Activated T-cell treated with anti-CD3 and anti-CD28 coated beads, Interleukin-2, amount 50 U/mL, for 24 hours (primary cell): ENCODE measurements around the gene CDK9.
"Not testable (repeated sequence)": the region's sequence is repeated elsewhere in the genome, so short reads cannot be mapped to it uniquely, and the experiment has no call there.

Source experiments
- DNase-seq: peaks from one replicate; pipeline ENCODE4 v3.0.0-alpha.2; 2020
- H3K27ac Mint-ChIP-seq: 2 replicates; pipeline ENCODE4 v1.8.0; 2020; ENCODE audit warnings: mild to moderate bottlenecking, mixed read lengths
- H3K27me3 Mint-ChIP-seq: 2 replicates; pipeline ENCODE4 v1.8.0; 2020; ENCODE audit warnings: mixed read lengths
- H3K36me3 Mint-ChIP-seq: 2 replicates; pipeline ENCODE4 v1.8.0; 2020; ENCODE audit warnings: low read depth, mixed read lengths
- H3K4me1 Mint-ChIP-seq: 2 replicates; pipeline ENCODE4 v1.8.0; 2020; ENCODE audit warnings: low read depth, mixed read lengths
- H3K4me3 Mint-ChIP-seq: 2 replicates; pipeline ENCODE4 v1.8.0; 2020; ENCODE audit warnings: mild to moderate bottlenecking, moderate library complexity, mixed read lengths
- H3K9me3 Mint-ChIP-seq: 2 replicates; pipeline ENCODE4 v1.8.0; 2020; ENCODE audit warnings: mixed read lengths

Gene CDK9

DNA sequence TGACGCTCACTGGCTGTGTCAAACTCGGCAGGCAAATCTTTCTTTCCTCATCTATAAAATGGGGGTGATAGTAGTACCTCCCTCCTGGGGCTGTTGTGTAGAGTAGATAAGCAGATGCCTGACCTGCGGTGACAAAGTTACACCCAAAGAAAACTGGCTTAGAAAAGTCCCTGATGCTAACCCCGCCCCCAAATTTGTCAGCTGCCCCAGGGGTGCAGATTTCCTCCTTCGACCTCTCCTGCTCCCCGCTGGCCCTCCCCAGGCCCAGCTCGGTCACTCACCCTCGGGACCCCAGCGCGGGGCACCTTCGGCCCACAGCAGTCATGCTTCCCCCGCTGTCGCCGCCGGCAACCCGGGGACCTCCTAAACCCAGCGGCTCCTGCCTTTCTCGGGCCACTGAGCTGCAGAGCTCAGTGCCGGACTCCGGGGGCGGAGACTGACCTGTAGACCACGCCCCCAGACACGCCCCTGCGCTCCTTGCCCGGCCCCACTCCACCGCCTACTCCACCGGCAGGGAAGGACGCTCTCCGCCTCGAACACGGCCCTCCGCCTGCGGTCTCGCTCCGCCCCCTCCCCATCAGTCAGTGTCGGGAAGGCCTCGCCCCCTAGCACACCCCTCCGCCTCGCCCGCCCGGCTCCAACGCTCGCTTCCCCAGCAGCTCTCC, 14.8 kb upstream of the CDK9 start:
- H3K9me3 Mint-ChIP-seq: no peaks in the 10 kb centered on the region
- H3K4me3 Mint-ChIP-seq: peak overlapping the region; percentile 89
- H3K27me3 Mint-ChIP-seq: no peaks in the 10 kb centered on the region
- peaks cover 70% of the 10 kb centered on the region for H3K4me1 Mint-ChIP-seq
- DNase-seq: peak; percentile 98
- H3K27ac Mint-ChIP-seq: peak overlapping the region; percentile 93
- H3K36me3 Mint-ChIP-seq: peaks cover 48% of the 10 kb centered on the region

DNA sequence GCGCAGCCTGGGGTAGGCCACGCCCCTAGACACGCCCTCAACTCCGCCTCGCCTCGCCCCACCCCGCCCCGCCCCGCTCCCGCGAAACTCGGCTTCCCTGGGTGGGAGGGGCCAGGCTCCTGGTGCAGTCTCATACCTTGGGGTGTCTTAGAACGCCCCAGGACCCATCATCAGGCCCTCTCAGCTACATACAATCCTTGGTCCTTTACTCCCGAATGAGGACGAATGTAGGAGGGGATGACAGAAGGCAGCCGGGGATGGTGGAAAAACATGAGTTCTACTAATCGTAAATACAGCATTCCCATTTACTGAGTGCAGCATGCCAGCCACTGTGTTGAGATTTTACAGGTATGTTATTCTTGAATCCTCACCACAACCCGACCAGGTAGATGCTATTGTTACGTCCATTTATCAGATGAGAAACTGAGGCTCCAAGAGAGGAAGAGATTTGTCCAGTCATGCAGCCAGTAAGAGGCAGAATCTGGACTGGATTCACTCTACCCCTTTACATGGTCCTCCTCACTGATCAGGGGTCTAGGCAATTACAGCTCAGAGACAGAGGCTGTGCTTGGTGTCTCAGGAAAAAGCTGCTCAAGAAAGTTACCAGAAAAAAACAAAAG, 14.2 kb upstream of the CDK9 start:
- H3K4me1 Mint-ChIP-seq: peaks cover 72% of the 10 kb centered on the region
- DNase-seq: no peak
- peak overlapping the region; percentile 93 for H3K27ac Mint-ChIP-seq
- H3K36me3 Mint-ChIP-seq: peaks cover 48% of the 10 kb centered on the region
- H3K9me3 Mint-ChIP-seq: no peaks in the 10 kb centered on the region
- H3K27me3 Mint-ChIP-seq: no peaks in the 10 kb centered on the region
- H3K4me3 Mint-ChIP-seq: peak overlapping the region; percentile 89

DNA sequence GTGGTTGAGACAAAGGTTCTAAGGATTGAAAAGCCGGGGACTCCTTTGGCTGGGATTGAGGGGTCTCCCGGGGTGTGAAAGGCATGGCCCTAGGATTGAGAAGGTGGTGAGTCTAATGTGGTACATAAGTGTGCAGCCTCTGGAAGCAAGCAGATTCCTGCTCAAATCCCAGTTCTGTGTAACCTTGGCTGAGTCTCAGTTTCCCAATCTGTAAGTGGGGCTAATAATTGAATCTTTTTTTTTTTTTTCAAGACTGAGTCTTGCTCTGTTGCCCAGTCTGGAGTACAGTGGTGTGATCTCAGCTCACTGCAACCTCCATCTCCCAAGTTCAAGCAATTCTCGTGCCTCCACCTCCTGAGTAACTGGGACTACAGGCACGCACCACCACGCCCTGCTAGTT, 13.2 kb upstream of the CDK9 start:
- no peaks in the 10 kb centered on the region for H3K9me3 Mint-ChIP-seq
- H3K4me1 Mint-ChIP-seq: peaks cover 70% of the 10 kb centered on the region
- H3K27me3 Mint-ChIP-seq: no peaks in the 10 kb centered on the region
- H3K36me3 Mint-ChIP-seq: peaks cover 49% of the 10 kb centered on the region
- H3K4me3 Mint-ChIP-seq: no peak overlapping the region
- DNase-seq: no peak
- peak overlapping the region; percentile 33 for H3K27ac Mint-ChIP-seq

DNA sequence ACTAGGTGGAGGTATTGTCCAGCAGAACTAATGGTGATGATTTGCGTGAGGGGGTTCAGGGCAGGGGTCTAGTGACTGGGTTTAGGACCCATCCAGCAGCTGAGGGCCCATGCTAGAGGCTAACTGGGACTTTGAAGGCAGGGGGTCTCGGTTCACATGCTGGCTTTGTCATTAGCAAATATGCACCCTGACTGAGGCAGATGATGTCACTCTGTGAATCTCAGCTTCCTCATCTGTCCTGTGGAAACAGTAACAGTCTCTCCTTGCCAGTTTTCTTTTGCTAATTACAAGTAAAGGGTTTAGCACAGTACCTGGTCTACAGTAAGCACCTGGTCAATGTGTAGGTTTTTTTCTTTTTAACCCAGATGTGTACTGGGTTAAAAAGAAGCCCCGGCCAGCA, 12.6 kb upstream of the CDK9 start:
- Mint-ChIP-seq H3K36me3 (peaks cover 46% of the 10 kb centered on the region), H3K4me1 (peaks cover 66% of the 10 kb centered on the region), H3K27me3 (no peaks in the 10 kb centered on the region)

DNA sequence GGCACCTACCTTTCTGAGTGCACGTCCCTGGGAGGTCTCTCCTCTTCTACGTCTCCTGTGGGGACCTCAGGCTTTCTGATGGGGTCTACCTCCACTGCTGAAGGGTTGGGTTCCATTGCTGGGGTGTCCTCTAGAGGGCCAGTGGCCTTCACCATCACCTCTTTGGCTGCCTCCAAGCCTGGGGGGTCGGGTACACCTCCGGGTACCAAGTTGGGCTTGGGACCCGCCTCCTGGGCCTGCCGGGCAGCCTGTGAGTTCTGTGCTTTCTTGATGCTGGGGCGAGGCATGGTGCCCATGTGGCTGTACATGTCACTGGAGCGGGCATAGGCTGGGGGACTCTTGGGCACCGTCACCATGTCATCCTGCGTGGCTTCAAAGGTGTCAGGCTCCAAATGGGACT, 11.9 kb upstream of the CDK9 start:
- Mint-ChIP-seq H3K4me1 (peaks cover 65% of the 10 kb centered on the region), H3K4me3 (no peak overlapping the region), H3K9me3 (no peaks in the 10 kb centered on the region), H3K36me3 (peaks cover 43% of the 10 kb centered on the region), H3K27me3 (no peaks in the 10 kb centered on the region), H3K27ac (peak overlapping the region; percentile 63)
- DNase-seq: no peak

More for the DNA sequence above, 12.6 kb upstream of the CDK9 start:
- Mint-ChIP-seq H3K9me3 (no peaks in the 10 kb centered on the region), H3K27ac (no peak overlapping the region), H3K4me3 (no peak overlapping the region)
- DNase-seq: no peak

DNA sequence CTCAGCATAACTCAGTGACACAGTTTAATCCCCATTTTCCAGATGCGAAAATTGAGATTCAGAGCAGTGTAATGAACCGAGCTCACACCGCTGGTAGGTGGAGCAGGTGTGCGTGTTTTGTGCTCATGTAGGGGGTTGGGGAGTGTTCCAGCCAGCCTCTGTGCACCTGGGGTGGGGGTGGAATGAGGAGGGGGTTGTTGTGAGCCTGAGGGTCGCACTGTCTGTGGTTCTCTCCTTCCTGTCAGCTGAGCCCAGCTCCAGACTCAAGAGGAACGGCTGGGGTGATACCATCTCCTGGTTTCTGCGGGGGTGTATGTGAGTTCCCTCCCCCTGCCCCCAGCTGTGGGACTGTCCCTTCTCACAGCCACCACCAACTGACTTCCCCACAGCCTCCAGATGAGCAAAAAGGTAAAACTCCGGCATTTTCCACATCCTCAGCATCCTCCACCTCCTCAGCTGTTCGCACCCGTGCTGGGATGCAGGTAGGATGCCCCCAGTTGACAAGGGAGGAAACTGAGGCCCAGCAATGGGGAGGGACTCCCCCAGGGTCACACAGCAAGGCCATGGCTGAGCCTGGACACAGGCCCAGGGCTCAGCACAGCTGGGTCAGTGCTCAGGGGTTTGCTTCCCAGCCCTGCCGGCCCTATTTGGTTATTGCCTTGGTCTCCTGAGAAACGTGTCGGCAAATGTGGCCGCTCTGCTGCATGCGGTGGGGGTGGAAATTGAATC, 9.5 kb upstream of the CDK9 start:
- Mint-ChIP-seq H3K4me1 (peaks cover 63% of the 10 kb centered on the region), H3K4me3 (peak overlapping the region; percentile 90), H3K36me3 (peaks cover 38% of the 10 kb centered on the region), H3K9me3 (no peaks in the 10 kb centered on the region), H3K27me3 (no peaks in the 10 kb centered on the region), H3K27ac (peak overlapping the region; percentile 97)
- peak; percentile 79 for DNase-seq

DNA sequence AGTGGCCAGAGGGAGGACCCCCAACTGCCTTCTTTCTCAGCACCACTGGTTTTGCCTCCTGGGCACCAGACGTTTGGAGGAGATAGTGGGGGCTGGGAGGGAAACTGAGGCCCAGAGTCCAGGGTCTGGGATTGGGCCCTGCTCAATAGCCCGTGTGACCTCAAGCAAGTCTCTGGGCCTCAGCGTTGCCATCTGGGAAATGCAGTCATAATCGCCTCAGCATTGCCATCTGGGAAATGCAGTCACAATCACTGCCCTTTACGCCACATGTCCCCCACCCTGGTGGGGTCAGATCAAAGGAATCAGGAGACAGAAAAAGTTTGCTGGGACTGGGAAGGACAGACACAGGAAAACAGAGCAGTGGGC, 8.9 kb upstream of the CDK9 start:
- peaks cover 35% of the 10 kb centered on the region for H3K36me3 Mint-ChIP-seq
- peak overlapping the region; percentile 90 for H3K4me3 Mint-ChIP-seq
- H3K27ac Mint-ChIP-seq: peak overlapping the region; percentile 97
- H3K4me1 Mint-ChIP-seq: peaks cover 64% of the 10 kb centered on the region
- DNase-seq: no peak
- no peaks in the 10 kb centered on the region for H3K27me3 Mint-ChIP-seq
- no peaks in the 10 kb centered on the region for H3K9me3 Mint-ChIP-seq

DNA sequence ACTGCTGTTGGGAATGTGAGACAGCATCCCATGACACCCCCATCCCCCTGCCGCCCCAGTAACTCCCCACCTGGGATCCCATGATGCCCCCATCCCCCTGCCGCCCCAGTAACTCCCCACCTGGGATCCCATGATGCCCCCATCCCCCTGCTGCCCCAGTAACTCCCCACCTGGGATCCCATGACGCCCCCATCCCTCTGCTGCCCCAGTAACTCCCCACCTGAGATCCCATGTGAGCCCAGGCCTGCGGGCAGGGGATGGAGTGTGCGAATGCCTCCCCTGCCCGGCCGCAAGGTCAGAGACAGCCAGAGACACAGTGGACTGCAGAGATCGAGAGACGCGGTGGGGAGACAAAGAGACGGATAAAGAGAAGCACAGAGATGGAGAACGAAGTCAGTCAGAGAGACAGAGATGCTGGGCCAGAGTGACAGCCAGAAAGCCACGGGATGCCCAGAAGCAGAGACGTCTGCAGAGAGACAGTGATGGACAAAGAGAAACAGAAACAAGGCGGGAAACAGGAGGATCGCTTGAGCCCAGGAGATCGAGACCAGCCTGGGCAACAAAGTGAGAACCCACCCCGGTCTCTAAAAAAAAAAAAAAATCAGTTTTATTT, 8.4 kb upstream of the CDK9 start:
- peak overlapping the region; percentile 97 for H3K27ac Mint-ChIP-seq
- H3K4me3 Mint-ChIP-seq: peak overlapping the region; percentile 90
- no peaks in the 10 kb centered on the region for H3K9me3 Mint-ChIP-seq
- H3K36me3 Mint-ChIP-seq: peaks cover 33% of the 10 kb centered on the region
- no peak for DNase-seq
- peaks cover 67% of the 10 kb centered on the region for H3K4me1 Mint-ChIP-seq
- no peaks in the 10 kb centered on the region for H3K27me3 Mint-ChIP-seq

DNA sequence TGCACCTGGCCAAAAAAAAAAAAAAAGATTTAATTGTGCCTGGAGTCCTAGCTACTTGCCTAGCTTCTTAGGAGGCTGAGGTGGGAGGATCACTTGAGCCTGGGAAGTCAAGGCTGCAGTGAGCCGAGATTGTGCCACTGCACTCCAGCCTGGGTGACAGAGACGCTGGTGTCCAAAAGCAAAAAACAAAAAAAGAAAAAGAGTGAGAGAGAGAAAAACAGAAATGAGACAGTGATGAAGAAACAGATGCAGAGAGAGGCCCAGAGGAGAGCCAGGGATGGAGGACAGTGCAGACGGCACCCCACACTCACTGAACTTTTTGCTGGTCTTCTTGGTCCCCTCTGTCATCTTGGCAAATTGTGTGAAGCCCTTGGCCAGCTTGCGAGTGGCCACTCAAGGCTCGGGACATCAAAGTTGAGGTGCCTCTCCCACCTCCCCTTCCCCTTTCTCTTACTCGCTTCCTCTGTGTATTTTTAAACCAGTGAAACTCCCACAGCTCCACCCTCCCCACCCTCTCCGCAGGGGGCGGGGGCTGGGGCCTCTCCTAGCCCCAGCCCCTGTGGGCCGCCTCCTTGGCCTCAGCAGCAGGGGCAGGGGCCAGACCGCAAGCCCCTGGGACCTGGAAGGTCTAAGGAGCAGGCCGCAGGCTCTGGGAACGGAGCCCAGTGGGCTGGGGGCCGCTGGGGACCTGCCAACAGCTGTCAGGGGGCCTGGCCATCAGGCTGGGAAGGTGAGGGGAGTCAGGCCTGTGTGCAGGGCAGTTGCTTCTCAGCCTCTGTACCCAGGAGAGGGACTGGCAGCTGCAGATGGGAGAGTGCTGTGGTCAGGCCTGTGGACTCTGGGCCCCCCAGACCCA, 7.3 kb upstream of the CDK9 start, which contains the start of gene SH2D3C:
Gene SH2D3C, minus strand, starts transcription at position 387 of the 856 bp plus-strand sequence. Its CDS starts 39 bp downstream, at position 348.
- DNase-seq: peak; percentile 74
- H3K27me3 Mint-ChIP-seq: no peaks in the 10 kb centered on the region
- peak within 1 kb of the TSS; percentile 97 for H3K27ac Mint-ChIP-seq
- peaks cover 72% of the 10 kb centered on the region for H3K4me1 Mint-ChIP-seq
- no peaks in the 10 kb centered on the region for H3K9me3 Mint-ChIP-seq
- H3K4me3 Mint-ChIP-seq: peak within 1 kb of the TSS; percentile 90
- H3K36me3 Mint-ChIP-seq: peaks cover 23% of the 10 kb centered on the region

DNA sequence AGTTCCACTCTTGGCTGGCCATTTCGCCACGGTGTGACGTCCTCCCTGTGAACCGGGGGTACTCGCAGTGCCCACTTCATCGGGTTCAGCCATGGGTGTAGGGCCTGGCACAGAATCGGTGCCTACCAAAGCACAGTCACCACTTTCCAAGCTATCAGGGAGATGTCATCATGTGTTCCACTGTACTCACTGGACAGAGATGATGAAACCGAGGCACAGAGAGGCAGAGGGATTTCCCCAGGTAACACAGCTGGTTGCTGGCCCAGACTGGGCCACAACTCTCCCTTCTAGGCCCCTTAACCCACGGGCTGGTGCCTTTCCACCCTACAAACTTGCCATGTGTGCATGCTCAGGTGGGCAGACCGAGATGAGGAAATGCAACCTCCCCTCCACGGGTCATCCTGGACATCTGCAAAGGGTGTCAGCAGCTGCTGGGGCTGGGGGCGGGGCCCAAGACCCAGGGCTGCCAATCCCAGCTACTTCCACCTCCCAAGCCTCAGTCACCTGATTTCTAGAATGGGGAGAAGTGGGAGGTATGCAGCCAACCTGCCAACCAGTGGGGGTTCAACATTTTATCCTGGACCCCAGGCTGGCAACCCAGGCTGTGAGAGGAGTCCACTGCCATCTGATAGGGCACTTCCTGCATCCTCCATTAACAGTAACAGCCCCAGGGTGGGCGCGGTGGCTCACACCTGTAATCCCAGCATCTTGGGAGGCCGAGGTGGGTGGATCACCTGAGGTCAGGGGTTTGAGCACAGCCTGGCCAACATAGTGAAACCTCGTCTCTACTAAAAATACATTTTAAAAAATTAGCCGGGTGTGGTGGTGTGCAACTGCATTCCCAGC, 6.5 kb upstream of the CDK9 start:
- peak overlapping the region; percentile 90 for H3K4me3 Mint-ChIP-seq
- no peaks in the 10 kb centered on the region for H3K9me3 Mint-ChIP-seq
- no peaks in the 10 kb centered on the region for H3K27me3 Mint-ChIP-seq
- H3K4me1 Mint-ChIP-seq: peaks cover 75% of the 10 kb centered on the region
- H3K36me3 Mint-ChIP-seq: peaks cover 17% of the 10 kb centered on the region
- H3K27ac Mint-ChIP-seq: peak overlapping the region; percentile 97
- peak; percentile 74 for DNase-seq

DNA sequence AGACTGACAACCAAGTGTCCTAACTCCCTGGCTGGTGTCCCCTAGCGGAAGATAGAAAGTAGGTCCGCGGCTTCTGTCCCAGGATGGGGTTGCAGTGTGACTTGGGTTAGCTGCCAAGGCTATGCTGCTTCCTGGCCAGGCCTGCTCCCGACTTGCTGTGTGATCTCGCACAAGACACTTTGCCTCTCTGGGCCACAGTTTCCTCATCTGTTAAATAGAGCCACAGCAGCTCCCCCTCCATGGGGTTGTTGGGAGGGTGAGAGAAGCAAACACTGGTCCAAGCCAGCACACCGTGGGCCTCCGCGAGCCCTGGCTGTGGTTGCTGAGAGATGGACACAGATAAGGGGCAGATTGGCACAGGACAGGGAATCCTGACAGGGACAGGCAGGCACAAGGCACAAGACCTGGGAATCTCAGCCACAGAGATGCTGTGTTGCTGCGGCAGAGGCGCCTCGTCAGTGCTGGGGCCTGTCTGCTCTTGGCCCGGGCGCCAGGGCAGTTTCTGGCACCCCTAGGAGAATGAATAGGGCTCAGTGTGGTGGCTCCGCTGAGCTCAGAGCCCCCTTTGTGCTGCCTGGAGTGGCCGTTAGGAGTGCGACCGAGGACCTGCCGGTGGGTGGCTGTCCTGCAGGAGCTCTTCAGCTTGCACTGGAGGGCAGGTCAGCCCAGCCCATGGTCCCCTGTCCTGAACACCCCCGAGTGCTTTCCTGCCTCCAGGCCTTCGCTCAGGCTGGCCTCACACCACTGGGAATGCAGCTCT, 5.5 kb upstream of the CDK9 start:
- H3K9me3 Mint-ChIP-seq: no peaks in the 10 kb centered on the region
- no peak for DNase-seq
- peaks cover 15% of the 10 kb centered on the region for H3K36me3 Mint-ChIP-seq
- H3K27me3 Mint-ChIP-seq: no peaks in the 10 kb centered on the region
- peak overlapping the region; percentile 48 for H3K4me3 Mint-ChIP-seq
- peaks cover 77% of the 10 kb centered on the region for H3K4me1 Mint-ChIP-seq
- peak overlapping the region; percentile 97 for H3K27ac Mint-ChIP-seq

DNA sequence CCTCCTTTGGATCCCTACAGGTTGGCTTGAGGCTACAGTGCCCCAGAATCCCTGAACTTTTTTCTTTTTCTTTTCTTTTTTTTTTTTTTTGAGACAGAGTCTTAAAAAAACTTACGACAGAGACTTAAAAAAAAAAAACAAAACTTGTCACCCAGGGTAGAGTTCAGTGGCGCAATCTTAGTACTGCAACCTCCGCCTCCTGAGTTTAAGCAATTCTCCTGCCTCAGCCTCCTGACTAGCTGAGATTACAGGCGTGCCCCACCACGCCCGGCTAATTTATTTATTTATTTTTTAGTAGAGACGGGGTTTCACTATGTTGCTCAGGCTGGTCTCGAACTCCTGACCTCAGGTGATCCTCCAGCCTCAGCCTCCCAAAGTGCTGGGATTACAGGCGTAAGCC, 4.9 kb upstream of the CDK9 start:
- H3K4me1 Mint-ChIP-seq: peaks cover 77% of the 10 kb centered on the region
- not testable (repeated sequence) for H3K4me3 Mint-ChIP-seq, H3K27me3 Mint-ChIP-seq, DNase-seq, H3K9me3 Mint-ChIP-seq
- H3K27ac Mint-ChIP-seq: peak overlapping the region; percentile 97
- H3K36me3 Mint-ChIP-seq: peaks cover 15% of the 10 kb centered on the region

DNA sequence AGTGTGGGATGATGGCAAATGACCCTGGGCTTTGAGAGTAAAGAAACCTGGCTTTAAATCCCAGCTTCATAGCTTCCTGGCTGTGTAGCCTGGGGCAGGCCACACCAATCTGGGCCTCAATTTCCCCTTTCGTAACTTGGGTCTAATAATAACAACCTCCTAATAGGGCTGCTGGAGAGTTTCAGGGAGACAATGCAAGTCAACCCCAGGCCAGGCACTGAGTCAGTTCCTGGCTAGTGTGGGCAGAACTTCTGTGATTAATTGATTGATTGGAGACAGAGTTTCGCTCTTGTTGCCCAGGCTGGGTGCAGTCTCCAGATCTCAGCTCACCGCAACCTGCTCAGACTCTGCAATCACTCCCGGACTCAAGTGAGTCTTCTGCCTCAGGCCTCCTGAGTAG, 4.0 kb upstream of the CDK9 start:
- Mint-ChIP-seq H3K27ac (peak overlapping the region; percentile 87), H3K4me3 (no peak overlapping the region), H3K36me3 (peaks cover 15% of the 10 kb centered on the region), H3K27me3 (no peaks in the 10 kb centered on the region), H3K9me3 (no peaks in the 10 kb centered on the region), H3K4me1 (peaks cover 72% of the 10 kb centered on the region)
- DNase-seq: no peak
